ENCODE data around the gene IPCEF1. TPM values are rescaled to one million over a fixed set of nuclear protein-coding genes. Genes with fewer than 3 reads are reported as not detected.

The IPCEF1 gene
- total and polyA plus RNA-seq, 4 experiments from 2014 or later: 67.7 to 97.7 (median 82.2) TPM

DNA sequence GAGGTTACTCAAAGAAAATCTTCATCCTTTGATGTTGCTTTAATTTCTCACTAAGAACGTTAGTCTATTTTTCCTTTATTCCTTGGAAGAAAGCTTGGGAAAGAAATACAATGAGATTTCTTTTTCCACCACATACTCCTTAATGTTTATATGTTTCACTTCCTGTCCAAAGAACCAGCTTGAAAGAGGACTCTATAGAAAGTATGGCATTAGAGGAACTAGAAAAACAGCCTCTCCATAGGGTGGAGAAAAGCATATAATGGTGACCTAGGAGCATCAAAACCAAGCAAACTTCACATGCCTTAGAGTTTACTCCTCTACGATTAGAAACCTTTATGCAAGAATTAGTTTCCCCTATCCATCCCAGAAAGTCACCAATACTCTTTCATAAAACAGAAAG, 186.5 kb downstream of the IPCEF1 start:
- H3K9me3 Mint-ChIP-seq: peaks cover 0 to 18% (median 10%) of the 10 kb centered on the region in 8 donors
- H3K4me1 Mint-ChIP-seq: peaks cover 53 to 82% (median 64%) of the 10 kb centered on the region in 4 donors
- H3K4me1 ChIP-seq (ENCODE audit: insufficient read depth, low read length): peaks cover 36% of the 10 kb centered on the region
- intact Hi-C loops (cut with micrococcal nuclease): no loop called here
- peaks cover 79 to 87% of the 10 kb centered on the region in 2 donors for H3K36me3 Mint-ChIP-seq
- no peaks in the 10 kb centered on the region for H3K27me3 ChIP-seq (ENCODE audit: insufficient read depth, low read length)
- ChIA-PET CTCF (ENCODE audit: partially characterized antibody) (interaction anchor here (1.6 to 5.2 kb wide), 2 partner anchors 11 to 16 kb away, joined by 4 to 33 read pairs; no protein-coding TSS in a partner anchor), POLR2A (ENCODE audit: partially characterized antibody) (no interaction called here)
- no peak overlapping the region for H3K4me3 ChIP-seq (ENCODE audit: low read length in 2 of 2)
- H3K36me3 ChIP-seq (ENCODE audit: insufficient read depth, low read length): peaks cover 8% of the 10 kb centered on the region
- peak overlapping the region in 6 of 7 donors; percentile 1 to 68 (median 12) for H3K27ac Mint-ChIP-seq
- no peaks in the 10 kb centered on the region for H3K9me3 ChIP-seq (ENCODE audit: control insufficient read depth in 1 of 2, low read length in 2 of 2)
- no peaks in the 10 kb centered on the region for H3K27me3 Mint-ChIP-seq
- no peak for DNase-seq
- H3K4me3 Mint-ChIP-seq: peak overlapping the region in 1 of 8 donors; percentile 8
- no peak overlapping the region for H3K27ac ChIP-seq (ENCODE audit: low read depth, low read length)

DNA sequence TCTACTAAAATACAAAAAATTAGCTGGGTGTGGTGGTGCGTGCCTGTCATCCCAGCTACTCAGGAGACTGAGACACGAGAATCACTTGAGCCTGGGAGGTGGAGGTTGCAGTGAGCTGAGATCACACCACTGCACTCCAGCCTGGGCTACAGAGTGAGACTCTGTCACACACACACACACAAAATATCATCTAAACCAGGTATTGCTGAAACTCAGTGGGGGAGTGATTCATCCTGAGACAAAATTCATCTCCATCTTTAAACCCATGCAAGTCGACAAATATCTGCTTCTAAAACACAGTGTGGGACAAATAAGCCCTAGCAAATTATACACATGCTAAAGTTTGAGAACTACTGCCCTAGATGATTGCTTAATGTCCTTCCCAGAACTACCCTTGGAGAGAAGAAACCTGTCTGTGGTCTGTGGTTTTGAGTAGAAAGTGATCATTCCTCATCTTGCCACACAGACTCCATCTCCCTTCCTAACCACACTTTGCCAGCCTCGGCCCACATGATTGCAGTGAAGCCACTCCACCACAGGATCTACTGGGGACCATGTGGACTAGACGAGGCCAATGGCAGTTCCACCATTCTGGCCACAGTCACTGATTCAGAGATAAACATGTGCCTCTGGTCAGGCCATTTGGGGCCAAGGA, 187.3 kb downstream of the IPCEF1 start:
- Mint-ChIP-seq H3K4me3 (no peak overlapping the region), H3K27me3 (no peaks in the 10 kb centered on the region), H3K36me3 (peaks cover 75 to 84% of the 10 kb centered on the region in 2 donors), H3K4me1 (peaks cover 48 to 78% (median 61%) of the 10 kb centered on the region in 4 donors), H3K27ac (peak overlapping the region in 6 of 7 donors; percentile 11 to 86 (median 57)), H3K9me3 (peaks cover 0 to 11% (median 7%) of the 10 kb centered on the region in 8 donors)
- no peak overlapping the region for H3K27ac ChIP-seq (ENCODE audit: low read depth, low read length)
- no peak overlapping the region for H3K4me3 ChIP-seq (ENCODE audit: low read length in 2 of 2)
- POLR2A ChIA-PET (ENCODE audit: partially characterized antibody): no interaction called here
- intact Hi-C loops (cut with micrococcal nuclease): no loop called here
- peaks cover 8% of the 10 kb centered on the region for H3K36me3 ChIP-seq (ENCODE audit: insufficient read depth, low read length)
- CTCF ChIA-PET (ENCODE audit: partially characterized antibody): interaction anchor here (1.6 to 5.2 kb wide), 2 partner anchors 11 to 15 kb away, joined by 4 to 33 read pairs; no protein-coding TSS in a partner anchor
- DNase-seq: no peak
- H3K4me1 ChIP-seq (ENCODE audit: insufficient read depth, low read length): peaks cover 44% of the 10 kb centered on the region
- no peaks in the 10 kb centered on the region for H3K27me3 ChIP-seq (ENCODE audit: insufficient read depth, low read length)
- no peaks in the 10 kb centered on the region for H3K9me3 ChIP-seq (ENCODE audit: control insufficient read depth in 1 of 2, low read length in 2 of 2)

GRCh38 chr6:154167126-154167525, 189.5 kb downstream of the IPCEF1 start:
- Histone ChIP-seq H3K36me3 (ENCODE audit: insufficient read depth, low read length) (peaks cover 8% of the 10 kb centered on the region), H3K9me3 (ENCODE audit: control insufficient read depth in 1 of 2, low read length in 2 of 2) (no peaks in the 10 kb centered on the region), H3K4me3 (ENCODE audit: low read length in 2 of 2) (no peak overlapping the region), H3K27ac (ENCODE audit: low read depth, low read length) (no peak overlapping the region), H3K4me1 (ENCODE audit: insufficient read depth, low read length) (peaks cover 41% of the 10 kb centered on the region), H3K27me3 (ENCODE audit: insufficient read depth, low read length) (no peaks in the 10 kb centered on the region)
- ChIA-PET CTCF (ENCODE audit: partially characterized antibody) (interaction anchor here (1.0 to 2.5 kb wide), 5 partner anchors 9 to 110 kb away, joined by 3 to 8 read pairs (median 6); no protein-coding TSS in a partner anchor), POLR2A (ENCODE audit: partially characterized antibody) (interaction anchor here (1.0 kb wide), 1 partner anchor 10 kb away, joined by 3 read pairs; no protein-coding TSS in a partner anchor)
- intact Hi-C loops (cut with micrococcal nuclease): no loop called here
- DNase-seq: no peak
- Mint-ChIP-seq H3K4me1 (peaks cover 35 to 58% (median 45%) of the 10 kb centered on the region in 4 donors), H3K4me3 (no peak overlapping the region), H3K27me3 (no peaks in the 10 kb centered on the region), H3K27ac (peak overlapping the region in 5 of 7 donors; percentile 6 to 46 (median 29)), H3K36me3 (peaks cover 55 to 65% of the 10 kb centered on the region in 2 donors), H3K9me3 (no peaks in the 10 kb centered on the region)

DNA sequence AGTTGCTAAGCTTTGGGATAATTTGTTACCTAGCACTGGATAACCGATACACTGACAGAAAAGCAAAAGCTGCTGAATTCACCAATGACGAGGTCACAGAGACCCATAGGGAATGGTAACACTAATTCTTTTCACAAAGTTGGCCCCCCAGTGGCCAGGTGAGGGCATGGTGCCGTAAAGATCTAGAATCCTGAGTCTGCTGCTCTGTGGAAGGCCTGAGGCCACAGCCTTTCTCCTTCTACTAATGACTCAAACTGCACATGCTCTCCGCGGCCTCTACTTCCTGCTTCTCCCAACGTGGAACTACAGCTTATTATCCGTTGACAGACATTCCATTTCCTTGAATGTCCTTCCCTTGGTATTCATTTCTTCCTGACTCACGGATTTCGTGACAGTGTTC, 190.5 kb downstream of the IPCEF1 start:
- Mint-ChIP-seq H3K4me3 (no peak overlapping the region), H3K27ac (peak overlapping the region in 5 of 7 donors; percentile 36 to 90 (median 54)), H3K36me3 (peaks cover 45 to 58% of the 10 kb centered on the region in 2 donors), H3K27me3 (no peaks in the 10 kb centered on the region), H3K9me3 (no peaks in the 10 kb centered on the region), H3K4me1 (peaks cover 33 to 56% (median 39%) of the 10 kb centered on the region in 4 donors)
- no peak for DNase-seq
- CTCF ChIA-PET (ENCODE audit: partially characterized antibody): interaction anchor here (1.0 to 2.8 kb wide), 7 partner anchors 8 to 111 kb away, joined by 3 to 14 read pairs (median 5); no protein-coding TSS in a partner anchor
- H3K4me3 ChIP-seq (ENCODE audit: low read length in 2 of 2): no peak overlapping the region
- peaks cover 8% of the 10 kb centered on the region for H3K36me3 ChIP-seq (ENCODE audit: insufficient read depth, low read length)
- no peaks in the 10 kb centered on the region for H3K27me3 ChIP-seq (ENCODE audit: insufficient read depth, low read length)
- no peaks in the 10 kb centered on the region for H3K9me3 ChIP-seq (ENCODE audit: control insufficient read depth in 1 of 2, low read length in 2 of 2)
- no peak overlapping the region for H3K27ac ChIP-seq (ENCODE audit: low read depth, low read length)
- intact Hi-C loops (cut with micrococcal nuclease): no loop called here
- POLR2A ChIA-PET (ENCODE audit: partially characterized antibody): interaction anchor here (1.0 kb wide), 1 partner anchor 9 kb away, joined by 3 read pairs; no protein-coding TSS in a partner anchor
- H3K4me1 ChIP-seq (ENCODE audit: insufficient read depth, low read length): peaks cover 39% of the 10 kb centered on the region

- DNase-seq: no peak
- Mint-ChIP-seq H3K27me3 (no peaks in the 10 kb centered on the region), H3K27ac (peak overlapping the region; percentile 48 to 90 (median 63)), H3K36me3 (peaks cover 46 to 59% of the 10 kb centered on the region in 2 donors), H3K9me3 (no peaks in the 10 kb centered on the region), H3K4me3 (peak overlapping the region in 1 of 8 donors; percentile 33), H3K4me1 (peaks cover 33 to 55% (median 39%) of the 10 kb centered on the region in 4 donors)
- intact Hi-C loops (cut with micrococcal nuclease): no loop called here
- H3K36me3 ChIP-seq (ENCODE audit: insufficient read depth, low read length): peaks cover 8% of the 10 kb centered on the region
- no peak overlapping the region for H3K4me3 ChIP-seq (ENCODE audit: low read length in 2 of 2)
- H3K27ac ChIP-seq (ENCODE audit: low read depth, low read length): no peak overlapping the region
- H3K27me3 ChIP-seq (ENCODE audit: insufficient read depth, low read length): no peaks in the 10 kb centered on the region
- ChIA-PET POLR2A (ENCODE audit: partially characterized antibody) (interaction anchor here (1.0 to 1.3 kb wide), 3 partner anchors 8 to 112 kb away, joined by 3 to 4 read pairs (median 4); no protein-coding TSS in a partner anchor), CTCF (ENCODE audit: partially characterized antibody) (interaction anchor here (1.4 to 2.8 kb wide), 5 partner anchors 8 to 112 kb away, joined by 3 to 14 read pairs (median 5); no protein-coding TSS in a partner anchor)
- no peaks in the 10 kb centered on the region for H3K9me3 ChIP-seq (ENCODE audit: control insufficient read depth in 1 of 2, low read length in 2 of 2)
- peaks cover 33% of the 10 kb centered on the region for H3K4me1 ChIP-seq (ENCODE audit: insufficient read depth, low read length)
Observed at GRCh38 chr6:154165478-154165877, 191.1 kb downstream of the IPCEF1 start.

DNA sequence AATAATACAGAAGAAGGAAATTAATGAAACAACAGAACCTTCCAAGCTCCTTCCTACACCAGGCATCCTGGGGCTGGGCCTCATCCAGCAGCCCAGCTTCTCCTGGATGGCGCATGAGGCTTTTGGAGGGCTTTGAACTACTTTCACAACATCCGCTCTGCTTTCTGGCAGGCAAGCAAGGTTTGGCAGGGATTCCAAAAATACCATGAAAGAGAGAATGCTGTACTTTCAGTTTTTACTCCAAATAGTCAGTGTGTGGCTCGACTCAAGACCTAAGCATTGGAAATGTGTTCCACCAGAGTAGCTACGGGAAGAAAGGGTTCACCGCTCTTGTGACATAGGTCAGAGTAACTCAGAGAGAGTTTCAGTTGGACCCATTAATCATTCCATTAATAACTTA, 192.2 kb downstream of the IPCEF1 start:
- Mint-ChIP-seq H3K36me3 (peaks cover 46 to 57% of the 10 kb centered on the region in 2 donors), H3K4me1 (peaks cover 23 to 49% (median 33%) of the 10 kb centered on the region in 4 donors)

DNA sequence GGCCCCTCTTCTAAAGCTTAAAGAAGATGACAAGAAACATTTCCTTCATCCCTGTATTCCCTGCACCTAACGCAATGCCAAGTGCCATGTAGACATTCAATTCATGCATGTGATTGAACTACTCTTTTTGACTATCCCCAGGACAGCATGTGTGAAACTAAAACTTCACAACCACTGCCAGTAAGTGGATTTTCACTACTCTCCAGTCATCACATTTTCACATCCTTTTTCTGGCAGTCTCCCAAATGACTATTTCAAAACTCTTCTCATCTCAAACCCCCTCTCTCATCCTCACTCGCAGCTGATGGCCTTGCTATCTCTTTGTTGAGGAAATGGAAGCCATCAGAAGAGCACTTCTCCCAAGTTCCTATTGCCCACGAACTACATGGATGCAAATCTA, 194.9 kb downstream of the IPCEF1 start:
- intact Hi-C loops (cut with micrococcal nuclease): no loop called here
- H3K27ac ChIP-seq (ENCODE audit: low read depth, low read length): no peak overlapping the region

More for the DNA sequence above, 192.2 kb downstream of the IPCEF1 start:
- no peak for DNase-seq
- Histone ChIP-seq H3K27me3 (ENCODE audit: insufficient read depth, low read length) (no peaks in the 10 kb centered on the region), H3K9me3 (ENCODE audit: control insufficient read depth in 1 of 2, low read length in 2 of 2) (no peaks in the 10 kb centered on the region), H3K27ac (ENCODE audit: low read depth, low read length) (no peak overlapping the region), H3K4me1 (ENCODE audit: insufficient read depth, low read length) (peaks cover 23% of the 10 kb centered on the region), H3K4me3 (ENCODE audit: low read length in 2 of 2) (no peak overlapping the region), H3K36me3 (ENCODE audit: insufficient read depth, low read length) (peaks cover 15% of the 10 kb centered on the region)
- ChIA-PET CTCF (ENCODE audit: partially characterized antibody) (interaction anchor here (0.8 to 2.8 kb wide), 6 partner anchors 7 to 113 kb away, joined by 3 to 14 read pairs (median 4); no protein-coding TSS in a partner anchor), POLR2A (ENCODE audit: partially characterized antibody) (interaction anchor here (1.0 to 1.3 kb wide), 4 partner anchors 7 to 113 kb away, joined by 3 to 4 read pairs (median 4); no protein-coding TSS in a partner anchor)
- no peaks in the 10 kb centered on the region for H3K9me3 Mint-ChIP-seq
- no peaks in the 10 kb centered on the region for H3K27me3 Mint-ChIP-seq
- intact Hi-C loops (cut with micrococcal nuclease): no loop called here
- peak overlapping the region in 2 of 8 donors; percentile 29 to 45 for H3K4me3 Mint-ChIP-seq
- H3K27ac Mint-ChIP-seq: peak overlapping the region in 6 of 7 donors; percentile 22 to 90 (median 70)

More for the DNA sequence above, 194.9 kb downstream of the IPCEF1 start:
- H3K27me3 ChIP-seq (ENCODE audit: insufficient read depth, low read length): no peaks in the 10 kb centered on the region
- POLR2A ChIA-PET (ENCODE audit: partially characterized antibody): interaction anchor here (5.5 kb wide), 1 partner anchor 84 kb away, joined by 31 read pairs; no protein-coding TSS in a partner anchor
- peaks cover 31 to 50% of the 10 kb centered on the region in 2 donors for H3K36me3 Mint-ChIP-seq
- CTCF ChIA-PET (ENCODE audit: partially characterized antibody): interaction anchor here (5.5 to 11.2 kb wide), 2 partner anchors 9 to 117 kb away, joined by 33 to 323 read pairs; no protein-coding TSS in a partner anchor
- no peak overlapping the region for H3K4me3 ChIP-seq (ENCODE audit: low read length in 2 of 2)
- no peaks in the 10 kb centered on the region for H3K27me3 Mint-ChIP-seq
- H3K9me3 Mint-ChIP-seq: no peaks in the 10 kb centered on the region
- H3K4me1 ChIP-seq (ENCODE audit: insufficient read depth, low read length): peaks cover 40% of the 10 kb centered on the region
- peaks cover 35 to 58% (median 46%) of the 10 kb centered on the region in 4 donors for H3K4me1 Mint-ChIP-seq
- no peaks in the 10 kb centered on the region for H3K9me3 ChIP-seq (ENCODE audit: control insufficient read depth in 1 of 2, low read length in 2 of 2)
- H3K27ac Mint-ChIP-seq: no peak overlapping the region
- H3K36me3 ChIP-seq (ENCODE audit: insufficient read depth, low read length): peaks cover 20% of the 10 kb centered on the region
- DNase-seq: no peak
- H3K4me3 Mint-ChIP-seq: no peak overlapping the region
